HCT116 (cell line): Measurements from ENCODE around the gene CCDC91. TPM values are rescaled to one million over a fixed set of nuclear protein-coding genes. Genes with fewer than 3 reads are reported as not detected.
"Not testable (repeated sequence)": the region's sequence is repeated elsewhere in the genome, so short reads cannot be mapped to it uniquely, and the experiment has no call there.

ENCODE experiments used
- ATAC-seq: fragments of 200-7000 bp; cut with Tn5 transposase; 2 replicates; pipeline ENCODE4 v1.9.1; 2020; ENCODE audit warnings: mild to moderate bottlenecking, moderate library complexity
- BruUV-seq: library from RNA; stranded (reverse); fragments of 400-500 nt; replicated peaks from 2 replicates; lab custom pipeline; 2021; lab: Mats Ljungman, UMichigan
- CTCF ChIA-PET: fragments of 300-600 bp; sonication (Branson Sonifier 250); formaldehyde crosslinking; loops from one replicate; lab custom pipeline; 2021; ENCODE audit warnings: antibody characterized with exemption; lab: Charles Lee
- POLR2A ChIA-PET: fragments of 300-600, 350-600 bp; sonication (Branson Sonifier 250); formaldehyde crosslinking; loops from one replicate; lab custom pipeline; 2021; ENCODE audit warnings: antibody characterized with exemption; lab: Charles Lee
- RAD21 ChIA-PET, 2 experiments: fragments of 300-600 bp; sonication (Branson Sonifier 250); formaldehyde crosslinking; loops; one replicate each; lab custom pipeline; 2023; ENCODE audit warnings: low total read pairs in 2 of 2; ENCODE audit not compliant: uncharacterized antibody in 2 of 2, unreplicated experiment in 2 of 2, low non-redundant PET in 1 of 2; lab: Charles Lee
- DNase-seq: peaks from one replicate; pipeline ENCODE4 v3.0.0-alpha.2; 2010; ENCODE audit warnings: low read depth, low spot score
- H2AFZ ChIP-seq: fragments of 200-600 bp; shearing (Covaris generic), sonication (generic); 2 replicates; pipeline ENCODE4 v1.6.1; 2017; ENCODE audit warnings: low read depth, mixed run types, mixed read lengths, antibody characterized with exemption, low read length; ENCODE audit not compliant: poor library complexity, severe bottlenecking
- H3K27ac ChIP-seq: 2 replicates; pipeline ENCODE4 v1.5.1; 2012; ENCODE audit warnings: low read depth, low read length
- H3K27me3 ChIP-seq: fragments of 200-600 bp; sonication (generic); 2 replicates; pipeline ENCODE4 v1.6.1; 2016; ENCODE audit warnings: mixed run types, low read length, mixed read lengths; ENCODE audit not compliant: insufficient read depth
- H3K36me3 ChIP-seq, 2 experiments: fragments of 200-500 bp in 1 of 2; fragments of 200-600 bp in 1 of 2; sonication (Bioruptor generic) in 1 of 2; sonication (generic) in 1 of 2; 2 replicates each; pipeline versions ENCODE4 v1.5.1 to v1.6.1; 2014 to 2016; ENCODE audit warnings: low read length in 2 of 2, inconsistent platforms in 1 of 2, mixed read lengths in 1 of 2, mixed run types in 1 of 2; ENCODE audit not compliant: insufficient read depth in 2 of 2, control insufficient read depth in 1 of 2
- H3K4me1 ChIP-seq, 2 experiments: fragments of 200-600 bp in 1 of 2; sonication (generic) in 1 of 2; 2 replicates each; pipeline versions ENCODE4 v1.5.1 to v1.6.1; 2012 to 2017; ENCODE audit warnings: low read length in 2 of 2, inconsistent platforms in 1 of 2, mild to moderate bottlenecking in 1 of 2, mixed read lengths in 1 of 2, mixed run types in 1 of 2, moderate library complexity in 1 of 2; ENCODE audit not compliant: insufficient read depth in 2 of 2, control insufficient read depth in 1 of 2
- H3K4me2 ChIP-seq: fragments of 200-600 bp; sonication (generic); 2 replicates; pipeline ENCODE4 v1.6.1; 2017; ENCODE audit warnings: mixed run types, low read length, mixed read lengths
- H3K4me3 ChIP-seq, 2 experiments: fragments of 200-600 bp in 1 of 2; sonication (generic) in 1 of 2; replicated peaks in 1 of 2; 2 replicates each; pipeline ENCODE4 v1.5.1; 2011 to 2016; ENCODE audit warnings: low read length in 2 of 2, control low read depth in 1 of 2, low read depth in 1 of 2, mild to moderate bottlenecking in 1 of 2, mixed read lengths in 1 of 2, mixed run types in 1 of 2
- H3K79me2 ChIP-seq: fragments of 200-600 bp; sonication (generic); 2 replicates; pipeline ENCODE4 v1.6.1; 2017; ENCODE audit warnings: mild to moderate bottlenecking, mixed run types, low read length, moderate library complexity, mixed read lengths; ENCODE audit not compliant: insufficient read depth
- H3K9ac ChIP-seq: fragments of 200-600 bp; sonication (generic); 2 replicates; pipeline ENCODE4 v1.6.1; 2016; ENCODE audit warnings: low read length, mixed read lengths
- H3K9me2 ChIP-seq: fragments of 200-600 bp; sonication (generic), shearing (Covaris generic); 2 replicates; pipeline ENCODE4 v1.6.1; 2017; ENCODE audit warnings: mixed run types, mild to moderate bottlenecking, moderate library complexity; ENCODE audit not compliant: insufficient read depth
- H3K9me3 ChIP-seq, 2 experiments: fragments of 200-500 bp in 1 of 2; fragments of 200-600 bp in 1 of 2; sonication (Bioruptor generic) in 1 of 2; sonication (generic) in 1 of 2; 2 replicates each; pipeline ENCODE4 v1.6.1; 2014 to 2017; ENCODE audit warnings: low read length in 2 of 2, mixed read lengths in 2 of 2, inconsistent platforms in 1 of 2, low read depth in 1 of 2, mild to moderate bottlenecking in 1 of 2, mixed run types in 1 of 2, moderate library complexity in 1 of 2; ENCODE audit not compliant: control insufficient read depth in 1 of 2, insufficient read depth in 1 of 2
- H4K20me1 ChIP-seq: fragments of 200-600 bp; sonication (generic), shearing (Covaris generic); 2 replicates; pipeline ENCODE4 v1.6.1; 2017; ENCODE audit warnings: mixed run types, mild to moderate bottlenecking, moderate library complexity; ENCODE audit not compliant: insufficient read depth
- CBX3 ChIP-seq: IDR thresholded peaks from 2 replicates; pipeline ENCODE4 v1.6.1; 2012; ENCODE audit warnings: low read depth
- CEBPB ChIP-seq: IDR thresholded peaks from 2 replicates; pipeline ENCODE4 v1.6.1; 2012; ENCODE audit warnings: low read depth
- EZH2phosphoT487 ChIP-seq: fragments of 200-600 bp; IDR thresholded peaks from 2 replicates; pipeline ENCODE4 v1.6.1; 2018; ENCODE audit warnings: antibody characterized with exemption, borderline replicate concordance
- JUND ChIP-seq: IDR thresholded peaks from 2 replicates; pipeline ENCODE4 v1.6.1; 2012
- YY1 ChIP-seq: IDR thresholded peaks from 2 replicates; pipeline ENCODE4 v1.6.1; 2011; ENCODE audit warnings: low read length, low read depth, moderate library complexity, mild to moderate bottlenecking; ENCODE audit not compliant: insufficient replicate concordance; ENCODE audit errors: extremely low read depth
- intact Hi-C: fragments of 100-400 bp; cut with micrococcal nuclease; formaldehyde crosslinking; loops from 2 replicates; pipeline ENCODE4 v1.10.0; 2022
- total RNA-seq: library from RNA; stranded (reverse); gene quantifications from one replicate; pipeline ENCODE4 v1.2.1, GENCODE V29; 2021; ENCODE audit not compliant: unreplicated experiment

The CCDC91 gene
- total RNA-seq, 1 experiment from 2014 or later = 18.1 TPM

- H3K36me3 ChIP-seq, POLR2A ChIA-PET, H2AFZ ChIP-seq, H3K9ac ChIP-seq, BruUV-seq, H3K4me3 ChIP-seq, H3K79me2 ChIP-seq, CTCF ChIA-PET, RAD21 ChIA-PET, H4K20me1 ChIP-seq, H3K27ac ChIP-seq, intact Hi-C loops, H3K4me1 ChIP-seq, DNase-seq, H3K27me3 ChIP-seq, H3K9me2 ChIP-seq, H3K4me2 ChIP-seq, ATAC-seq, H3K9me3 ChIP-seq: not testable (repeated sequence)
Measured at GRCh38 chr12:28267920-28268607, 77.8 kb downstream of the CCDC91 start.

GRCh38 chr12:28268608-28269229 lies 78.5 kb downstream of the CCDC91 start:
- BruUV-seq = no TSS peak
- no peaks in the 10 kb centered on the region for H3K4me1 ChIP-seq
- no peaks in the 10 kb centered on the region for H3K27me3 ChIP-seq
- RAD21 ChIA-PET = no interaction called here
- H3K4me3 ChIP-seq = no peak overlapping the region
- H4K20me1 ChIP-seq = 0 out of 2 replicates have a peak, but pooled peaks cover 2% of the 10 kb centered on the region
- 0 out of 4 replicates have a peak, but pooled peaks cover 0 to 6% of the 10 kb centered on the region in 2 experiments for H3K9me3 ChIP-seq
- ATAC-seq (no peak), DNase-seq (no peak)
- no peak overlapping the region for H3K9ac ChIP-seq
- no peak overlapping the region for H3K27ac ChIP-seq
- no peak overlapping the region for H3K4me2 ChIP-seq
- POLR2A ChIA-PET = no interaction called here
- H3K36me3 ChIP-seq = no peaks in the 10 kb centered on the region
- H3K79me2 ChIP-seq = no peaks in the 10 kb centered on the region
- TF ChIP-seq JUND (no peak), CBX3 (no peak), EZH2phosphoT487 (no peak), CEBPB (no peak), YY1 (no peak)
- CTCF ChIA-PET = no interaction called here
- no peaks in the 10 kb centered on the region for H3K9me2 ChIP-seq
- no peak overlapping the region for H2AFZ ChIP-seq
- intact Hi-C loops = no loop called here
